MM.1S (cell line): ENCODE results near the gene ACACB.

Experiments
- DNase-seq: peaks from one replicate; pipeline ENCODE4 v3.0.0-alpha.2; 2015
- H2AFZ ChIP-seq: fragments of 300-600 bp; sonication (generic); 2 replicates; pipeline ENCODE4 v1.6.0; 2016; ENCODE audit warnings: antibody characterized with exemption, low read length
- H3F3A ChIP-seq: fragments of 300-600 bp; sonication (generic); 2 replicates; pipeline ENCODE4 v1.6.1; 2016; ENCODE audit warnings: mild to moderate bottlenecking, antibody characterized with exemption, low read length, moderate library complexity, mixed read lengths; ENCODE audit not compliant: insufficient read depth
- H3K27ac ChIP-seq: fragments of 300-600 bp; sonication (generic); 2 replicates; pipeline ENCODE4 v1.5.1; 2016; ENCODE audit warnings: mild to moderate bottlenecking, low read length
- H3K27me3 ChIP-seq: fragments of 300-600 bp; sonication (generic); replicated peaks from 2 replicates; pipeline ENCODE4 v1.6.0; 2016; ENCODE audit warnings: low read length; ENCODE audit not compliant: insufficient read depth
- H3K36me3 ChIP-seq: fragments of 300-600 bp; sonication (generic); replicated peaks from 2 replicates; pipeline ENCODE4 v1.6.1; 2016; ENCODE audit warnings: mild to moderate bottlenecking, low read length, mixed read lengths; ENCODE audit not compliant: insufficient read depth
- H3K4me1 ChIP-seq: fragments of 300-600 bp; sonication (generic); 2 replicates; pipeline ENCODE4 v1.6.1; 2016; ENCODE audit warnings: low read length, mixed read lengths
- H3K4me2 ChIP-seq: fragments of 300-600 bp; sonication (generic); 2 replicates; pipeline ENCODE4 v1.6.0; 2016; ENCODE audit warnings: low read depth, low read length
- H3K4me3 ChIP-seq: fragments of 300-600 bp; sonication (generic); 2 replicates; pipeline ENCODE4 v1.5.1; 2016; ENCODE audit warnings: low read length, mixed read lengths
- H3K79me2 ChIP-seq: fragments of 300-600 bp; sonication (generic); 2 replicates; pipeline ENCODE4 v1.6.1; 2016; ENCODE audit warnings: mixed run types, low read length, mixed read lengths
- H3K9ac ChIP-seq: fragments of 300-600 bp; sonication (generic); 2 replicates; pipeline ENCODE4 v1.6.1; 2016; ENCODE audit warnings: low read length, mixed read lengths
- H3K9me2 ChIP-seq: fragments of 300-600 bp; sonication (generic); replicated peaks from 2 replicates; pipeline ENCODE4 v1.6.1; 2016; ENCODE audit warnings: mild to moderate bottlenecking, low read length, mixed read lengths; ENCODE audit not compliant: insufficient read depth
- H3K9me3 ChIP-seq: fragments of 300-600 bp; sonication (generic); replicated peaks from 2 replicates; pipeline ENCODE4 v1.6.1; 2016; ENCODE audit warnings: mild to moderate bottlenecking, low read length, mixed read lengths; ENCODE audit not compliant: insufficient read depth
- H4K20me1 ChIP-seq: fragments of 300-600 bp; sonication (generic); 2 replicates; pipeline ENCODE4 v1.6.1; 2016; ENCODE audit warnings: mild to moderate bottlenecking, low read length, moderate library complexity, mixed read lengths; ENCODE audit not compliant: insufficient read depth
- EZH2 ChIP-seq: fragments of 300-600 bp; sonication (generic); optimal IDR thresholded peaks from 2 replicates; pipeline ENCODE3; 2017; ENCODE audit warnings: low read depth, mild to moderate bottlenecking, antibody characterized with exemption, low read length, mixed read lengths
- EZH2phosphoT487 ChIP-seq: fragments of 300-600 bp; sonication (generic); IDR thresholded peaks from 2 replicates; pipeline ENCODE4 v1.6.1; 2018; ENCODE audit warnings: antibody characterized with exemption, low read length
- TF ChIP-seq, protein P1 (sequence below): fragments of 300-600 bp; sonication (generic); IDR thresholded peaks from 2 replicates; pipeline ENCODE4 v1.5.1; 2016; ENCODE audit warnings: antibody characterized with exemption, low read length, mixed read lengths

ACACB gene

DNA sequence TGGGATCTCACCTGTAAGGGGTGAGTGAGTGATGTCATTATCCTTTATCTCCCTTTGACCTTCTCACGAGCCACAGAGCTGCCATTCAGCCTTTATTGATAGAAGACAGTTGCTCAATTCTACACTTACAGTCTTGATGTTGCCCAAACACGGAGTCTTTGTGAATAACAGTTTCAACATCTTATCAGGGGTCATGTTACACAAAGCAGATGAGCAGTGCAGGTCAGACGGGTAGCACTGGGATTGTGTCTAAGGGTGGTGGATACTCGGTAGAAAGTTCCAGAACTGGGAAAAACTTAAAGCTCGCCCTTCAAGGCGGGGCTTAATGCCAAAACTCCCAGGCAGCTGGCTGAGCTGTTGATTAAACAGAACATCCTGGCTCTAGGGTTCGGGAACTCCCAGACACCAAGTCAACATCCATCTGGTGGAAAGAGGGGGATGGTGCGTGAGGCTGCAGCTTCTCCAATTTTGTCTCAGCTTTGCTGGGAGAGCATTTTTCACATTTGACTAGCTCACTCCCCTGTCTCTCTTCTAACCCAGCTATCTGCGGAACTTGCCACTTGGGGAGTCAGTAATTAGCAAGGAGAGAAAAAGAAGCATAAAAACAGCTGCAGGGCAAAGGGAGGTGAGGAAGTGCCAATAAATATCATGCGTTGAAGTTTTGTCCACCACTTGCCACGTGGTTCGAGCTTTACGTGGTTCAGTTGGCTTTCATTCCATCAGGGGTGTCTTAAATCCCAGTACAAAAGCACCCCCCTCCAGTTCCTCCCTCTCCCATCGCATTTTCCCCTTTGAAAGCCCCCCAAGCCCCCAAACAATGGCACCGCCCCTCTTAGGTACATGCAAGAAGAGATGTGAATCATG lies 161.7 kb downstream of the ACACB start:
- Histone ChIP-seq H3K79me2 (no peaks in the 10 kb centered on the region), H4K20me1 (no peaks in the 10 kb centered on the region), H3K27ac (no peak overlapping the region), H3K4me1 (no peaks in the 10 kb centered on the region), H3F3A (no peaks in the 10 kb centered on the region), H3K9ac (no peak overlapping the region), H3K9me2 (no peaks in the 10 kb centered on the region), H3K4me3 (no peak overlapping the region), H3K27me3 (no peaks in the 10 kb centered on the region), H3K36me3 (no peaks in the 10 kb centered on the region), H3K4me2 (no peak overlapping the region), H2AFZ (no peak overlapping the region), H3K9me3 (no peaks in the 10 kb centered on the region)
- DNase-seq = no peak
- TF ChIP-seq, protein P1, sequence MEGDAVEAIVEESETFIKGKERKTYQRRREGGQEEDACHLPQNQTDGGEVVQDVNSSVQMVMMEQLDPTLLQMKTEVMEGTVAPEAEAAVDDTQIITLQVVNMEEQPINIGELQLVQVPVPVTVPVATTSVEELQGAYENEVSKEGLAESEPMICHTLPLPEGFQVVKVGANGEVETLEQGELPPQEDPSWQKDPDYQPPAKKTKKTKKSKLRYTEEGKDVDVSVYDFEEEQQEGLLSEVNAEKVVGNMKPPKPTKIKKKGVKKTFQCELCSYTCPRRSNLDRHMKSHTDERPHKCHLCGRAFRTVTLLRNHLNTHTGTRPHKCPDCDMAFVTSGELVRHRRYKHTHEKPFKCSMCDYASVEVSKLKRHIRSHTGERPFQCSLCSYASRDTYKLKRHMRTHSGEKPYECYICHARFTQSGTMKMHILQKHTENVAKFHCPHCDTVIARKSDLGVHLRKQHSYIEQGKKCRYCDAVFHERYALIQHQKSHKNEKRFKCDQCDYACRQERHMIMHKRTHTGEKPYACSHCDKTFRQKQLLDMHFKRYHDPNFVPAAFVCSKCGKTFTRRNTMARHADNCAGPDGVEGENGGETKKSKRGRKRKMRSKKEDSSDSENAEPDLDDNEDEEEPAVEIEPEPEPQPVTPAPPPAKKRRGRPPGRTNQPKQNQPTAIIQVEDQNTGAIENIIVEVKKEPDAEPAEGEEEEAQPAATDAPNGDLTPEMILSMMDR = no peak
- TF ChIP-seq EZH2phosphoT487 = no peak
- no peak for TF ChIP-seq EZH2

DNA sequence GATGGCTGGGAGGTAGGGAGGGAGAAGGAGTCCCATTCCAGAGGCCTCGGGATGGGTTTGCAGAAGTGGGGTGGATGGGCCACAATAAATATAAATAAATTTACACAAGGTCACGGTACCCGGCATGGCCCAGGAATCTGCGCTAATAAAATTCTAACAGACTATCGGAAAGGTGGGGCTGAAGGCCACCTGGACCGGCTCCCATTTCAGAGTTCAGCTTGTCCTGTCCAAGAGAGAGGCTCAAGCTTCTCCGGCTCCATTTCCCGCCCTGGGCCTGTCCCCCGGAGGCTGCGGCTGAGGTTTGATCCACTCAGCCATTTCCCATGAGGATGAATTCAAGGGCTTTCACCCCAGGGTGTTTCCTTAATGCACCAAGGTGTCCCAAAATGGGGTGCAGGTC lies 162.5 kb downstream of the ACACB start:
- Histone ChIP-seq H3K4me3 (no peak overlapping the region), H3K9me2 (no peaks in the 10 kb centered on the region), H3K27me3 (no peaks in the 10 kb centered on the region), H3K27ac (no peak overlapping the region), H3K9ac (no peak overlapping the region), H2AFZ (no peak overlapping the region), H4K20me1 (no peaks in the 10 kb centered on the region), H3F3A (no peaks in the 10 kb centered on the region), H3K4me1 (no peaks in the 10 kb centered on the region), H3K36me3 (no peaks in the 10 kb centered on the region), H3K9me3 (no peaks in the 10 kb centered on the region), H3K79me2 (no peaks in the 10 kb centered on the region), H3K4me2 (no peak overlapping the region)
- no peak for DNase-seq
- TF ChIP-seq EZH2phosphoT487 = no peak
- TF ChIP-seq, protein P1 = no peak

DNA sequence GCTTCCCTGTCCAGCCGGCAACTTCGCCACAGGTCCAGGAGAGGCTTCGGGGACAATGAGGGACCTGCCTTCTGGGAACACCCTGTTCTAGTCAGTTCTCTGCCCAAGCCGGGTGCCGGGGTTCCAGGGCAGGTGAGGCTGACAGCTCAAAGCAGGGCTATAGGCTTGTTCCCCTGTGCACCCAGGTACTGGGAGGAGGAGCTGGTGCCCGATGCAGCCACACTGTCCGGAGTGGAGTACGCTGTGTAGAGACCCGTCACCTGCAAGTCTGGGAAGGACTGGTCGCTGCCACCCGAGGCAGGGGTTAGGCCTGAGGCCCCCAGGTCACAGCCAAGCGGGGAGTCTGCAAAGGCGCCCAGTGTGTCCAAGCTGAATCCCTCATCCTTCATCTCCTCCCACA lies 163.1 kb downstream of the ACACB start:
- DNase-seq = no peak
- H3K4me1 ChIP-seq = no peaks in the 10 kb centered on the region
- no peaks in the 10 kb centered on the region for H3K79me2 ChIP-seq
- no peaks in the 10 kb centered on the region for H3K9me2 ChIP-seq
- H3K9me3 ChIP-seq = no peaks in the 10 kb centered on the region
- no peak overlapping the region for H3K4me2 ChIP-seq
- no peak overlapping the region for H3K27ac ChIP-seq
- TF ChIP-seq EZH2phosphoT487 = no peak
- TF ChIP-seq, protein P1 = no peak
- TF ChIP-seq EZH2 = no peak
- no peak overlapping the region for H3K4me3 ChIP-seq
- no peak overlapping the region for H3K9ac ChIP-seq
- no peaks in the 10 kb centered on the region for H3K36me3 ChIP-seq
- no peaks in the 10 kb centered on the region for H3K27me3 ChIP-seq
- H3F3A ChIP-seq = no peaks in the 10 kb centered on the region
- no peaks in the 10 kb centered on the region for H4K20me1 ChIP-seq
- H2AFZ ChIP-seq = no peak overlapping the region
